ENCODE data around the gene TMEM106C. TPM values are rescaled to one million over a fixed set of nuclear protein-coding genes. Genes with fewer than 3 reads are reported as not detected.

Gene TMEM106C
- total RNA-seq, 1 experiment from 2014 or later: 48.3 TPM

- POLR2A ChIA-PET: no interaction called here
- Mint-ChIP-seq H3K27me3 (ENCODE audit: low read depth) (peaks cover 34% of the 10 kb centered on the region), H3K36me3 (no peaks in the 10 kb centered on the region), H3K4me1 (peaks cover 11% of the 10 kb centered on the region), H3K27ac (no peak overlapping the region), H3K4me3 (no peak overlapping the region), H3K9me3 (no peaks in the 10 kb centered on the region)
- DNase-seq (ENCODE audit: low spot score): no peak
- no peak for ATAC-seq
- CTCF ChIA-PET: interaction anchor here (1.0 kb wide), 1 partner anchor 191 kb away, joined by 3 read pairs; no protein-coding TSS in a partner anchor
- TF ChIP-seq JUN (CRISPR knock-in tag; IDR thresholded peaks at IDR 0.05) (no peak), TEAD1 (CRISPR knock-in tag; IDR thresholded peaks at IDR 0.05) (no peak), NFYB (CRISPR knock-in tag; conservative IDR thresholded peaks at IDR 0.05; ENCODE audit: low read depth) (no peak), ZNF396 (CRISPR knock-in tag; IDR thresholded peaks at IDR 0.05; ENCODE audit: borderline replicate concordance) (no peak), RORB (CRISPR knock-in tag; IDR thresholded peaks at IDR 0.05) (no peak), ZNF281 (CRISPR knock-in tag; IDR thresholded peaks at IDR 0.05) (no peak), ZNF219 (CRISPR knock-in tag; IDR thresholded peaks at IDR 0.05; ENCODE audit: borderline replicate concordance) (no peak), ZNF423 (CRISPR knock-in tag; IDR thresholded peaks at IDR 0.05) (no peak), TEAD4 (CRISPR knock-in tag; IDR thresholded peaks at IDR 0.05) (no peak), EMX1 (CRISPR knock-in tag; IDR thresholded peaks at IDR 0.05) (no peak), CBFB (CRISPR knock-in tag; IDR thresholded peaks at IDR 0.05; ENCODE audit: low read depth) (no peak), ETV6 (CRISPR knock-in tag; IDR thresholded peaks at IDR 0.05) (no peak), NR2C2 (CRISPR knock-in tag; IDR thresholded peaks at IDR 0.05) (no peak)
Observed at GRCh38 chr12:47987411-47988072, 24.1 kb downstream of the TMEM106C start.

- DNase-seq (ENCODE audit: low spot score) (peak; percentile 54), ATAC-seq (peak; percentile 73)
- H3K27me3 Mint-ChIP-seq (ENCODE audit: low read depth): peaks cover 40% of the 10 kb centered on the region
- ChIA-PET CTCF (interaction anchor here (1.0 kb wide), 2 partner anchors 25 to 192 kb away, joined by 3 read pairs; partner anchors contain the start of gene TMEM106C), POLR2A (no interaction called here)
- H3K4me3 Mint-ChIP-seq: no peak overlapping the region
- no peaks in the 10 kb centered on the region for H3K36me3 Mint-ChIP-seq
- no peaks in the 10 kb centered on the region for H3K9me3 Mint-ChIP-seq
- H3K4me1 Mint-ChIP-seq: peaks cover 11% of the 10 kb centered on the region
- H3K27ac Mint-ChIP-seq: no peak overlapping the region
- no peak for TF ChIP-seq ZNF416 (CRISPR knock-in tag; IDR thresholded peaks at IDR 0.05)
- no peak for TF ChIP-seq AFF4 (CRISPR knock-in tag; IDR thresholded peaks at IDR 0.05; ENCODE audit: borderline replicate concordance)
- no peak for TF ChIP-seq USF2 (CRISPR knock-in tag; IDR thresholded peaks at IDR 0.05)
- TF ChIP-seq CDX4 (CRISPR knock-in tag; IDR thresholded peaks at IDR 0.05; ENCODE audit: borderline replicate concordance): no peak
- no peak for TF ChIP-seq MYBL2 (CRISPR knock-in tag; IDR thresholded peaks at IDR 0.05)
- no peak for TF ChIP-seq ZNF396 (CRISPR knock-in tag; IDR thresholded peaks at IDR 0.05; ENCODE audit: borderline replicate concordance)
- TF ChIP-seq ZNF121 (CRISPR knock-in tag; IDR thresholded peaks at IDR 0.05): no peak
- no peak for TF ChIP-seq ZNF232 (CRISPR knock-in tag; IDR thresholded peaks at IDR 0.05)
- TF ChIP-seq ARID4B (CRISPR knock-in tag; IDR thresholded peaks at IDR 0.05; ENCODE audit: borderline replicate concordance): no peak
- TF ChIP-seq NFATC4 (CRISPR knock-in tag; IDR thresholded peaks at IDR 0.05): no peak
- TF ChIP-seq TEAD4 (CRISPR knock-in tag; IDR thresholded peaks at IDR 0.05): no peak
Observed at GRCh38 chr12:47988073-47989022, 25.0 kb downstream of the TMEM106C start.
